Kidney (tissue), 14 donors: Measurements from ENCODE around the gene RTP3. TPM values are rescaled to one million over a fixed set of nuclear protein-coding genes. Genes with fewer than 3 reads are reported as not detected.

Experiments
- DNase-seq, 5 donors: peaks; one replicate each; pipeline ENCODE4 v3.0.0-alpha.2; 2013 to 2020
- FAIRE-seq: peaks from 2 replicates; lab custom pipeline; 2012; peaks lifted over from hg19 to GRCh38; lab: Jason Lieb, UNC
- H3K27ac ChIP-seq, 2 donors: one replicate each; pipeline ENCODE4 v1.7.0; 2013; ENCODE audit warnings: low read depth in 2 of 2, low read length in 2 of 2, inconsistent platforms in 1 of 2
- H3K27me3 ChIP-seq: one replicate; pipeline ENCODE4 v1.7.1; 2013; ENCODE audit warnings: low read length, inconsistent platforms; ENCODE audit not compliant: control insufficient read depth, insufficient read depth
- H3K36me3 ChIP-seq, 3 donors: one replicate each; pipeline versions ENCODE4 v1.7.0 to v1.7.1; 2013; ENCODE audit warnings: low read length in 3 of 3, control low read depth in 1 of 3, inconsistent platforms in 1 of 3; ENCODE audit not compliant: insufficient read depth in 3 of 3, control insufficient read depth in 2 of 3
- H3K4me1 ChIP-seq, 3 donors: one replicate each; pipeline versions ENCODE4 v1.7.0 to v1.7.1; 2013; ENCODE audit warnings: low read length in 3 of 3, inconsistent platforms in 1 of 3, low read depth in 1 of 3; ENCODE audit not compliant: control insufficient read depth in 2 of 3, insufficient read depth in 2 of 3
- H3K4me3 ChIP-seq, 3 donors: one replicate each; pipeline versions ENCODE4 v1.7.0 to v1.8.1; 2013; ENCODE audit warnings: low read length in 3 of 3, control low read depth in 1 of 3, inconsistent platforms in 1 of 3
- H3K9ac ChIP-seq, 3 donors: one replicate each; pipeline versions ENCODE4 v1.7.0 to v1.7.1; 2013; ENCODE audit warnings: low read length in 3 of 3, control low read depth in 1 of 3, inconsistent platforms in 1 of 3
- H3K9me3 ChIP-seq, 3 donors: one replicate each; pipeline versions ENCODE4 v1.7.0 to v1.7.1; 2013; ENCODE audit warnings: low read length in 3 of 3, control low read depth in 1 of 3, inconsistent platforms in 1 of 3; ENCODE audit not compliant: control insufficient read depth in 2 of 3, insufficient read depth in 1 of 3
- intact Hi-C: fragments of 100-400 bp; cut with DNase I; formaldehyde crosslinking; loops from one replicate; pipeline ENCODE4 v1.11.1; 2022
- polyA plus RNA-seq: library from polyadenylated mRNA; stranded (reverse); fragments of 350-450 nt; fragmentation: Illumina TruSeq; extraction: RNeasy Lipid Tissue Mini Kit (QIAGEN cat#74804); gene quantifications from one replicate; pipeline ENCODE4 v1.2.3, GENCODE V29; 2014; ENCODE audit warnings: low read depth, low replicate concordance; ENCODE audit not compliant: insufficient read depth
- total RNA-seq: library from RNA; stranded (reverse); fragmentation: NEBNext Ultra II Directional; extraction: Animal tissue kit (Norgen Biotek cat#: 25700); gene quantifications from one replicate; pipeline ENCODE4 v1.2.1, GENCODE V29; 2021
- TF ChIP-seq, protein P1 (sequence below): IDR thresholded peaks from 3 replicates; pipeline ENCODE4 v1.5.1; 2012; ENCODE audit warnings: mild to moderate bottlenecking, moderate library complexity, borderline replicate concordance; ENCODE audit not compliant: insufficient read depth; ENCODE audit errors: extremely low read depth
- donor health status: control.
- donor health status: control.
- donor health status: control.
- donor health status: control.
- donor health status: control.
- donor health status: DM: yes; HTN: yes; CAD: no.
- donor health status: Normal renal cell carcinoma (clear cell type).

RTP3 gene
- total and polyA plus RNA-seq, 2 donors from 2014 or later: 0.30 TPM; not detected in 1

- intact Hi-C loops: no loop called here
- DNase-seq (no peak), FAIRE-seq (no peak)
- Histone ChIP-seq H3K36me3 (no peaks in the 10 kb centered on the region), H3K4me1 (no peaks in the 10 kb centered on the region), H3K27ac (no peak overlapping the region), H3K9me3 (no peaks in the 10 kb centered on the region), H3K27me3 (no peaks in the 10 kb centered on the region), H3K9ac (no peak overlapping the region), H3K4me3 (no peak overlapping the region)
- TF ChIP-seq, protein P1, sequence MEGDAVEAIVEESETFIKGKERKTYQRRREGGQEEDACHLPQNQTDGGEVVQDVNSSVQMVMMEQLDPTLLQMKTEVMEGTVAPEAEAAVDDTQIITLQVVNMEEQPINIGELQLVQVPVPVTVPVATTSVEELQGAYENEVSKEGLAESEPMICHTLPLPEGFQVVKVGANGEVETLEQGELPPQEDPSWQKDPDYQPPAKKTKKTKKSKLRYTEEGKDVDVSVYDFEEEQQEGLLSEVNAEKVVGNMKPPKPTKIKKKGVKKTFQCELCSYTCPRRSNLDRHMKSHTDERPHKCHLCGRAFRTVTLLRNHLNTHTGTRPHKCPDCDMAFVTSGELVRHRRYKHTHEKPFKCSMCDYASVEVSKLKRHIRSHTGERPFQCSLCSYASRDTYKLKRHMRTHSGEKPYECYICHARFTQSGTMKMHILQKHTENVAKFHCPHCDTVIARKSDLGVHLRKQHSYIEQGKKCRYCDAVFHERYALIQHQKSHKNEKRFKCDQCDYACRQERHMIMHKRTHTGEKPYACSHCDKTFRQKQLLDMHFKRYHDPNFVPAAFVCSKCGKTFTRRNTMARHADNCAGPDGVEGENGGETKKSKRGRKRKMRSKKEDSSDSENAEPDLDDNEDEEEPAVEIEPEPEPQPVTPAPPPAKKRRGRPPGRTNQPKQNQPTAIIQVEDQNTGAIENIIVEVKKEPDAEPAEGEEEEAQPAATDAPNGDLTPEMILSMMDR: no peak
Measured at GRCh38 chr3:46503200-46503874, 5.6 kb downstream of the RTP3 start.

DNA sequence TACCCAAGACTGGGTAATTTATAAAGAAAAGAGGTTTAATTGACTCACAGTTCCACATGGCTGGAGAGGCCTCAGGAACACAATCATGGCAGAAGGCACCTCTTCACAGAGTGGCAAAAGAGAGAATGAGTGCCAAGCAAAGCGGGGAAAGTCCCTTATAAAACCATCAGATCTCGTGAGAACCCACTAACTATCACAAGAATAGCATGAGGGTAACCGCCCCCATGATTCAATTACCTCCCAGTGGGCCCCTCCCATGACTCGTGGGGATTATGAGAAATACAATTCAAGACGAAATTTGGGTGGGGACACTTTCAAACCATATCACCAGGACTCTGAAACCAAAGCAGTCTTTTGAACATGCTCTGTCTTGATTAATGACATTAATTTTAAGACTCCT is 7.0 kb downstream of the RTP3 start:
- Histone ChIP-seq H3K4me1 (no peaks in the 10 kb centered on the region), H3K9ac (no peak overlapping the region), H3K9me3 (no peaks in the 10 kb centered on the region), H3K4me3 (no peak overlapping the region), H3K36me3 (no peaks in the 10 kb centered on the region), H3K27ac (no peak overlapping the region), H3K27me3 (no peaks in the 10 kb centered on the region)
- TF ChIP-seq, protein P1: no peak
- FAIRE-seq (no peak), DNase-seq (no peak)
- intact Hi-C loops: no loop called here

- no peak overlapping the region for H3K9ac ChIP-seq
- intact Hi-C loops: no loop called here
- H3K36me3 ChIP-seq: no peaks in the 10 kb centered on the region
- no peaks in the 10 kb centered on the region for H3K9me3 ChIP-seq
- DNase-seq: no peak
- H3K4me3 ChIP-seq: no peak overlapping the region
- TF ChIP-seq, protein P1: no peak
- H3K27me3 ChIP-seq: no peaks in the 10 kb centered on the region
- no peak for FAIRE-seq
- H3K4me1 ChIP-seq: no peaks in the 10 kb centered on the region
- no peak overlapping the region for H3K27ac ChIP-seq
Measured at GRCh38 chr3:46505953-46506352, 8.2 kb downstream of the RTP3 start.

DNA sequence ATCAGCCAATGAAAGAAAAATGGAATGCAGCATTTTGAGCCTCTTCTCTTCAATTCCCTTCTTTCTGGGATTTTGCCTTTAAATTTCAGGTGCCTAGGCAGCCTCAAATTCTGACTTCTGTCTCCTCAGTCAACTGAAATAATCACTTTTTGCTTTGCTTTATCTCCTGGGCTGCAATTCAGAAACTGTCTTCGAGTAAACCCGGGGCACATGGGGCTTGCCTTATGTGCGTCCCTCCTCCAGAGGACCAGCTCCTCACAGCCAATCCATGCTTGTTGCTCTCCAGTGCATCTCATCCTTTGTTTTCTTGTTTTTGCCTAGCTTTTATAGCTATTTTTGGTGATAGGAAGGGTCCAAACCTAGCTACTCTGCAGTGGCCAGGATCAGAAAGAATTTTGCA is 8.8 kb downstream of the RTP3 start:
- no peak overlapping the region for H3K4me3 ChIP-seq
- no peaks in the 10 kb centered on the region for H3K36me3 ChIP-seq
- no peak overlapping the region for H3K27ac ChIP-seq
- TF ChIP-seq, protein P1: no peak
- intact Hi-C loops: no loop called here
- H3K27me3 ChIP-seq: no peaks in the 10 kb centered on the region
- H3K9me3 ChIP-seq: no peaks in the 10 kb centered on the region
- DNase-seq (no peak), FAIRE-seq (no peak)
- H3K9ac ChIP-seq: no peak overlapping the region
- no peaks in the 10 kb centered on the region for H3K4me1 ChIP-seq
